ENCODE data around the gene CRYBA2.

GRCh38 chr2:219019436-219019835 lies 26.2 kb upstream of the CRYBA2 start:
- TF ChIP-seq EZH2 (IDR thresholded peaks at IDR 0.05; ENCODE audit: low read depth, unreplicated experiment) (no peak), CTCF (conservative IDR thresholded peaks at IDR 0.05; ENCODE audit: low read depth in 2 of 2) (no peak), ZNF114 (CRISPR knock-in tag; IDR thresholded peaks at IDR 0.05) (no peak), POLR2AphosphoS5 (IDR thresholded peaks at IDR 0.05; ENCODE audit: low read depth) (no peak), EZH2phosphoT487 (IDR thresholded peaks at IDR 0.05; ENCODE audit: unreplicated experiment) (no peak), STAT1 (IDR thresholded peaks at IDR 0.05; ENCODE audit: unreplicated experiment) (no peak), REST (IDR thresholded peaks at IDR 0.05; ENCODE audit: unreplicated experiment) (no peak)
